ENCODE data around the gene NELL1.

NELL1 gene

DNA sequence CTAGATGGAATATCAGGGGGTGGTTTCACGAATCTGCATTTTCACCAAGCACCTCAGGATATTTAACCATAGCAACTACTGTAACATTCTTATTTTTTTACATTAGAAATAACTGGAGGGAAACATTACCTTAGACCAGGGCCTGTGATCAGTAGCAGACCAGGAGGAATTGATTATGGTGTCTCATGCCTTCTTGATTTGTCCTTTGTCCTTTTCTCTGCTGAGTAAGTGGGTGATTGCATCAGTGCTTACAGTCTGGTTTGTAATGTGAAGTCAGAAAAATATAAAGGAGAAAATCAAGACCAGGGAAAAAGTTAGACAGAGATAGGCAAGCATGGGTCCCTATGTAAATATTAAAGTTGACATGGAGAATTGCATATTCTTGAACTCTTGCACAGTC is 703.3 kb downstream of the NELL1 start:
- DNase-seq, result no peak

DNA sequence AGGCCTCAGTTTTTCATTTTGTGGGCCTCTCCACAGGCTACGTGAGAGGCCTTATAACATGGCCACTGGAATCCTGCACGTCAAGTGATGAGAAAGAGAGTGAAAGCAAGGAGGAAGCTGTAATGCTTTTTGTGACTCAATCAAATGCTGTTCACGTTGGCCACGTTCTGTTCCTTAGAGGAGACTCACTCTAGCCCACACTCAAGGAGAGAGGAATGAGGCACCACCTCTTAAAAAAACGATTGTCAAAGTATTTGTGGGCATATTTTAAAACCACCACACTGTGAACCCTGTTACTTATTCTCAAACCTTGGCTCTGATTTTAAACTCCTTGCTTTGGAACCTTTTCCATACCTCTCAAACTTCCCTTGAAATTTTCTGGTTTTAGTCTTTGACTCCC is 705.0 kb downstream of the NELL1 start:
- DNase-seq, result no peak

DNA sequence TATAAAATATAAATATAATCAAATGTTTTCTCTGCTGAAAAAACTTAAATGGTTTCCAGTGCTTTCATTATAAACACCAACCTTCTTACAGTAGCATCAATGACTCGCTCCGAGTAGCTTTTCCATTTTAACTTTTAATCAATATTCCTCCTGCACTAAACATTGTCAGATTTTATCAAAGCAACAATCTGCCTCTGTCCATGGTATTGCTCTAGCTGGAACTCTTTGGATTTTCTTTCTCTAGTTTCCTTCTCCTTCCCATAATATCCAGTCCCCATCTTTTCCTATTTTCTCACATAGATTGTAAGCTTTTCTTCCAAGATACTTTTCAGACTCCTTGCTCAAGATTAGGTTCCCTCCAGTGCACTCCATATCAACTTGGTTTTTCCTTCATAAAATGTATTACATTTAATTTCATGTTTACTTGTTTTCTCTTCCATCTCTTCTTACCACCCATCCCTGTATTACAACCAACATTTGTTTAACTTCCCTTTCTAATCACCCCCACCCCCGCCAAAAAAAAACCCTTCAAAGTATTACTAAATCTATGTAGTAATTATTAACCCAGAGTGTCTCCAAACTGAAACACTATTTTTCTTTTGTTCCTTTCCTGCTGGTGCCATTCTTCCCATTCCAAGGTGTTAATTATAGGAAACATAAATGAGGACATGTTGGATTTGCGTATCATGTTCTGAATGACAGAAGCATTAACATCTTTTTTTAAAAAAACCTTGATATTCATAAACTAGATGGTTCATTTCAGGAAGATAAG is 716.5 kb downstream of the NELL1 start:
- DNase-seq, result no peak

DNA sequence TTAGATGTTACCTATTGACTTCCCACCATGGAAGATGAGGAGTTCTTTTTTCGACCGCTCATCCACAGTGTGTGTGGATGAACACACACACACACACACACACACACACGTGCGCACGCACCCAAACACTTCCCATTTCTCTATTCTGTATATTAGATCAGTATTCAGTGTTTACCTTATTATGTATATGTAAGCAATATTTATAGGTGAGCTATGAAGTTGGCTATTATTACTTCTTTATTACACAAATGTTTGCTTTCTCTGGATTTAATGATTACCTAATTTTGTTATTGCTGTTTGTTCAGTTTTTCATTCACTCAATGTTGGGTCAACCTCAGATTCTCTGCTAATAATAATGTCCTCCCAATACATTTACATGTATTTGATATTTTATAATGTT is 721.0 kb downstream of the NELL1 start:
- no peak for DNase-seq

DNA sequence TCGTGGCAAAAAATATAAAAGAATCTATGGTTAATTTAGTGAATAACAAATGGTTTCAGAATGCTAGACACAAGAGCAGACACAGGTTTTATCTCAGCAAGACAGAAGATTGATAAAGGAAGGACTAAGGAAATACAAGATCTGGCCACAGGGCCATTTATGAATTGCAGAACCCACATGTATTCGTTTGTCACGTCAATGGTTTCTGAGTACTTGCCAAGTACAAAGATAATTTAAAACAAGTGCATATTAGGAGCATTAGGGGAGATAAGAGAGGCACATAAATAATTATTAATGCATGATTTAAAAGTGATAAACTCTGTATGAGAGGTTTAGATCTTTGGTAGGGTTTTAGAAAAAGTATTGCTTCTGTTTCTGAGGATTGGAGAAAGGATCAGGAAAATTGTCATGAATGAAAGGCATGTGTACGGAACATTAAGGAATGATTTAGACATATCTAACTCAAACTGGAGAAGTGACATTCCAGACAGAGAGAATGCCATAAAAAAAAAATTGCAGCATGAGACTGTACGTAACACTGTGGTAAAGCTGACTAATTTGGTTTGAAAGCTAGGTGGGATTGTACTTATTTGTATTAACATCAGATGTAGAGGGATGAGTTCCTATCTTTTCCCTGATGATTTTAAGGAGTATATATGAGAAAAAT is 727.1 kb downstream of the NELL1 start:
- no peak for DNase-seq

DNA sequence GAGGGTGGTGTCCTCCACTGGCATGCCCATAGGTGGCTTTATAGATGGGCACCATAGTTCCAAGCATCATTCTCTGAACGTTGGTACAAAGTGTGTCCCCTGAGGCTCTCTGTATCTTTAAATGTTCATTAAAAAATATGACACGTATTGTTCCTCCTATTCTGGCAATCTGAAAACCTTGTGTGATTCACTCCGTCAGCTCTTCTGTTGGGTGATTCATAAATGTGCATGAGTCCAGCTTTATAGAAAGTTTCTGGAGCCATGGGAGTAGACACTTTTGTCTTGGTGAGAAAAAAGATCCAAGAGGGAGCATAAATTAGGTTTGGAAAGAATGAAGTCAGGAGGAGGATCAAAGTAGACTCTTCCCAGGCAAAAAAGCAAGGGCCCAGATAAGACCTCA is 728.8 kb downstream of the NELL1 start:
- no peak for DNase-seq

DNA sequence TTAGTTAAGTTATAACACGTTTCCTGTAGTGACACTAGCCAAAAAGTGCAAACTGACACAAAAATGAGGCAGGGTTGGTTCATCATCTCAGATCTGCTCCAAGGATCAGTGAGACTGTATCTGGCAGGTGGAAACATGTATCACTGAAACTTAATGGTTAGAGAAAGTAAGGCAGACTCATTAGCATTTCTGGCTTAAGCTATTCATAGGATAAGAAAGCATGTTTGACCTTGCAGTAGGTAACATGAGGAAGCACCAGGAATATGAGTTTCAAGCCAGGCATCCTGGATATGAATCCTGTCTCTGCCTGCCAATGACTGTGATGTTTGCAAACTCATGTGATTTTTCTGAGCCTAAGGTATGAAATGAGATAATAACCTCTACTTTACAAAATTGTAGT is 732.1 kb downstream of the NELL1 start:
- DNase-seq, result no peak

DNA sequence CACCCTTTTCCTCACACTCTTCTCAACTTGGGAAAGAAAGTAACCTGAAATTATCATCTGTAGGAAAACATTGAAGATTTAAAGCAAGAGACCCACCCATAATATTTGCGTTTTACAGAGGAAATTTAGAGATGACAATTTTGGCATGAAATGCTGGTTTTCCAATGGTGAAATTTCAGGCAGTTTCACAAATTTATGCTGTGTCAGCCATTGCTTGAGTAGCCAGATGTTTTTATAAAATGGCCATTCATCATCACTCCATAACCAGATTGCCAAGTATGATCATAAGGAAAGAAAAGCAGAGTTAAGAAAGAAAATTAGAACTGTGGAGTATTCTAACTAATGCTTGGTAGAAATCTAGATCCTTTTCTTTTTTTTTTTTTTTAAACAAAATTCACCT is 732.9 kb downstream of the NELL1 start:
- no peak for DNase-seq

DNA sequence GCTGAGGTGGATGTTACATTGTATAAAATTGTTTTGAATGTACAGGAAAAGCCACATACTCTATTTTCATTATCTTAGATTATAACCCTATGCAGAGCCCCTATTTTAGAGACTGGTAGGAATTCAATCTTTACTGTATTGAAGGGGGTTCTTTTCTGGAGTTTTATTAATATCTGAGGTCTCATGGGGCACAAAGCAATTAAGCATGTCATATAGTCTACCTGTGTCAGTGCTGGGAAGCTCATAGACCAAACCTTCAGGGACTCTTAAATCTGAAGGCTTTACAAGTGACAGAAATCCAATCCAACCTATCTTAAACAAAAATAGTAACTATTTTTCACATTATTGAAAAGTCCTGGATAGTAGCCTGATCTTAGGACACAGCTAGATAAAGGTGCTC is 733.7 kb downstream of the NELL1 start:
- no peak for DNase-seq

DNA sequence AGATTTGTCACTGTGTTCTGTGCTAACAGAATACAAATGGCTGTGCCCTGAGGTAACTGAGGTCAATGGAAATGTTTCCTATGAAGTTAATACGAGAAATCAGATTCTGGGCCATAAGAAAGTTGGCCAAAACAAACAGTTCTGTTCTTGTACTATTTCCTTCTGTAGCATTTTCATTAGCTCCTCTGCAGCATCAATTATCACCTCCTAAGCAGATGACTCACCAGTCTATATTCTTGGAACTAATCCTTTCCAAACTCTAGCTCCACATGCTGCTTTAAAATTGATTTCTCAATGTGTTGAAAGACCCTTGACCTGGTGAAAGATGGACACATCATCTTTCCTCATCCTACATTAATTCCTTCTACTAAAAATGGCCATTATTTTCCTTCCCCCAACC is 736.0 kb downstream of the NELL1 start:
- no peak for DNase-seq

DNA sequence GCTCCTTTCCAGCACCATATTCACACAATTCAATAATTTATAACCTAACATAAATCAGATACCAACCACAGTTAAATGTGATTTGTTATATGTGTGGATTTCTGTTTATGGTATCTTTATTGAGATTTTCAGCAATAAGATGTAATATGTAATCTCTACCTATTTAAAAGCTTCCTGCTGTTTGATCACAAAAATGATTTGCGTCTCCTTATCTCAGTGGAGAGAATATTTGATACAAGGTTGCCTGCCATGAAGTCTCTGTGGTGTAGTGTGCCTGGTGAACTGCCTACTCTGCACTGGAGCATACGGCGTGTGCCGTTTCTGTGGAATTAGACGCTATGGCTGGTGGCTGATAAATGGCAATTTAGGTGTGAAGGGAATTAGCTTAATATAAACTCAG is 741.1 kb downstream of the NELL1 start:
- no peak for DNase-seq

DNA sequence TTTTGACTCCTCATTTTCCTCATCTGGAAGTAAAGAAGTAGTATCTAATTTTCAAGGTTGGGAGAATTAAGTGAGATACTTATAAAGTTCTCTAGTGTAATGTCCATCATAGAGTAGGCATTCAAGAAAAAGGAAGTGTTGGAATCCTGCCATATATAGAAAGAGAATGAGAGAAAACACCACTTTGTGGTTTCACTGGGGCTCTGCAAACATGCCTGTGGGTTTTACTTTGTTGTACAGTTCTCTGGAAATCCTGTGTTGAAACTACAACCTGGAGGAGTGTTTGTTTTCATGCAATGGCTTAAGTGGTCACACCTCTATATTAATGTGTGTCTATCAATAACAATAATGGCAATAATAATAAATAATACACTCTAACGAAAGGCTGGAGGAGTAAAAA is 741.7 kb downstream of the NELL1 start:
- DNase-seq, result no peak

DNA sequence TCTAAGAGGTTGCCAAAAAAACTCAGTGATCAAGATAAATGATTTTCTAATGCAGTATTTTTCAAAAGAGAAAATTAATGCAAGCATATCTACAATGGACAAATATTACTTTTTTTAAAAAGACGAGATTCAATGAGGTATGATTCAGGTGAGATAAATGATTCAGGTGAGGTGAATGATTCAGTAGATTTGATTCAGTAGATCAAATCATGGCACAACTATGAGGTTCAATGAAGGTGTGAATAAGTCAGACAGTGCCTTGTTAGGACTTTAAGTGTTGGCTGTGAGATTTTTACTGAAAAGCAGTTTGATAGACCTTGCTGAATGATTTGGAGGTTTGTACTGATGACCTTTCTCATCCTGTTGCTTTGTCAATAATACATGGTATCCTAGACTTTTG is 742.2 kb downstream of the NELL1 start:
- no peak for DNase-seq

DNA sequence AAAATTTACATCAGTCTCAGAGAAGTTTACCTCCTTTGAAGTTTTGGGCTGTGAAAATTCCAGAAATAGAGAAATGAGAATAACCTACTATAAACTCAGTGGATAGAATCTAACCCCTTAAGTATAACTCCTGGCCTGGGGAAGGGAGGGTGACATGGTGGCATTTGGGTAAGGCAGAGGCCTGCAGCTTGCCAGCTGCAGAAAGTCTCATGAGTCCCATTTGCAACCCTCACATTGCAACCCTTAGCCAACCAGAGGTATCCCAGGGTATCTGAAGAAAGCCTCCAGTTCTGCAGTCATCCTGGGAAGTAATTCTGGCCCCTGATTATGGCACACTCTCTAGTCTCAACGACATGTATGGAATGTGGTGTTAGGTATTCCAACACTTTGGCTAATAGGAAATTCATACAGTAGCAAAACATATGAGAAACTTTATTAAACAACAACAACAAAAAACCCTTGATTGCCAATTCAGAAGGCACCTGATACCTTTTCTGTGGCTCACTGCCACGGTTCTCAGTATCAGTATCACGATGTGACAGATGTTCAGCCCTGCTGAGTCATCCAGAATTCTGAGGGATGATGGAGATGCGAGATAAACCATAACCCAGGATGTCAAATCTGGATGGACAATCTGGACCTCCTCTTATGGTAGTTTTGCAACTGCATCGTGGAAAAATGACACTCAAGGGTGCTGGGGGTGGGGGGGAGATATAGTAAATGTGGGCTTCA is 743.4 kb downstream of the NELL1 start:
- no peak for DNase-seq

DNA sequence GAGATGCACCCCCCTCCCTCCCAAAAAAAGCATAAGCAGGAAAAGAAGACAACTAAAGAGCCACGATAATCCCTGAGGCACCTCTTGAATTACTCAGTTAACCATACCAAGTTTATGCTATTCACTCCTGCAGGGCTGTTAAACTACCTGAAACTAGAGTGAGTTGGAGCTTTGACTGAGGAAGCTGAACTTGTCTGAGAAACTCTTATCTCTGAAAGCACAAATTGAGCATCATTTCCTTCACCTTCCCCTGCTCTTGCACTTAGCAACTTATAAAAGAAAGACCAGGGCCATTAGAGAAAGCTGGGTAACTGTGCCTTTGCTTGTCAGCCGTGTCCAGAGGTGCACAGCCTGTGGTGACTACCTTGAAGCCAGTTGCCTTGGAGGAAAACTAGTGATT is 745.6 kb downstream of the NELL1 start:
- DNase-seq, result no peak

DNA sequence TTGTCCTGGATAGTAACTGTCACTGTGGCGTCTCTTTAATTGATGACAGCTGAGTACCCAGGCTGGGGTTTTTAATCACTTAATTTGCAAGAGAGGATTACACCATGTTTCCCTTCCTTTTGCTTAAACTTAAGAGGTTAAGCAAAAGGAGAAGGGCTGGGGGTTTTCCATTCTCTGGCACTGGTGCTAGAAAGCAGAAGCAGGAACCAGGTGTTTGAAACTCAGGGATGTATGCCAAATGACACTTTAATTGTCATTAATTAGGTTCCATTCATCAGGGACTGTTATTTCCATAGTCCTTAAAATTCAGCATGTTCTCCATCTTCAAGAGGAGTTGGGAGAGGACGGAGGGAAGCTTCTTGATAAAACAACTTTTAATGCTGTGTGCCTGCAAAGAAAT is 746.2 kb downstream of the NELL1 start:
- no peak for DNase-seq

DNA sequence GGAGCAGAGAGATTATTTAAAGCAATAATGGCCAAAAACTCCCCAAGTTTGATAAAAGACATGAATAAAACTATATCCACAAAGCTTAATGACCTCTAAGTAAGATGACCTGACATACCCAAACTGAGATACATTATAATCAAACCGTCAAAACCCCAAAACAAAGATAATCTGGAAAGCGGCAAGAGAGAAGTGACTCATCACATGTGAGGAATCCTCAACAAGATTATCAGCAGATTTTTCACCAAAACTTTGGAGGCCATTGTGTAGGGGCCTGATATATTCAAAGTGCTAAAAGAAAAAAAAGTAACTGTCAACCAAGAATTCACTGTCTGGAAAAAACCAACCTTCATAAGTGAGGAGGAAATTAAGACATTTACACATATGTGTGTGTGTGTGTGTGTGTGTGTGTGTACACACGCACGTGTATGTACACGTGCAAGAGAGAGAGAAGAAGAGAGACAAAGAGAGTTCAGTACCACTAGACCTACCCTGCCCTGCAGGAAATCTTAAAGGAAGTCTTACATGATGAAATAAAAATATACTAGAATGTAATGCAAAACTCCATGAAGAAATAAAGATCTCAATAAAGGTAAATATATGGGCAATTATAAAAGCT is 752.4 kb downstream of the NELL1 start:
- DNase-seq, result no peak

DNA sequence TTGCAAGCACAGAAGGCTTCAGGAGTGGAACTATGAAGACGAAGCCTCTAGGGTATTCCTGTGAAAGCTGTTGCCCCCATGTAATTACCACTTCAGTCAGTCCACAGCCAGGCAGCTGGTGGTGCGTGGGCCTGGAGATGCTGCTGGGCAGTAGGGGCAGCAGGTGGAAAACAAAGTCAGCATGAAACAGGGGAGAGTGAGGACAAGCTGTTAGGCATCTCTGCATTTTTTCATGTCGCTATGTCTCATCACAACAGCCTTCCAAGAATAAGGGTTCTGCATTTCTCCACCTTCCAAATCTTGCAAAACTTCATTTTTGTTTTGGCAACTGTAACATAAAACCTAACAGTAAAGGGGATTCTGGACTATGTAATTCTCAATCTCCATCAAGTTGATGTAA is 757.5 kb downstream of the NELL1 start:
- no peak for DNase-seq

DNA sequence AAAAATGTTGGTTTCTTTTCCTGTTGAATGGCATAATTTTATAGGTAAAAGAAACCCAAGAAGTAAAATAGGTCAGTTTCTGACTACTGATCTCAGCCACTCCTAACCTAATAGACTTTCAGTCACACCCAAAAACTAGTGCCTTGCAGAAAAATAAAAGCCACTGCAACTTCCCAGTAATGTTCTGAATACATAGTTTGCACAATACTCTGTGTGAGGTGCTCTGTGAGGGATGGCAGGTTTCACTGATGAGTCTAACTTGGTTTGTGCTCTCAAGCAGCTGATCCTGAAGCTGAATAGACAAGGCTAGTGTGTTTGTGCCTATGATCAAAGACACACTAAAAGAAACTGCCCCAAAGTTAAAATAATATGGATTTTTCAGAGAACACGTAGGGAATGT is 758.3 kb downstream of the NELL1 start:
- no peak for DNase-seq

DNA sequence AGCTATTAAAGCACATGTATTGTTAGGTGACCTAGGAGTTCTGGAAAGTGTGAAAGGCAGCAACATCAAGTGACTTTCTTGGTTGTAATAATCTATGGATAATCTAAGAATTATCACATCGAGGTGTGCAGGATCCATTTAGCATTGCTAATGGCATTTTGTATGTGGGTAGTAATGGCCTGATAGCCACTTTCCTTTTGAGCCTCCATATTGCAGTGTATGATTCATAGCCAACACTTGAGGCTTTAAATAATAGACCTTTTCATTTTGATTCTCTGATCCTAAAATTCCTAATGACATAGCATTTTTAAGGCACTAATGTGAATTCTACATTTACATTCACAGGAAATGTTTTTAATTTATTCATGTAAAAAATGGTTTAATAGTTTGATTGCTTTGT is 759.4 kb downstream of the NELL1 start:
- DNase-seq, result no peak

DNA sequence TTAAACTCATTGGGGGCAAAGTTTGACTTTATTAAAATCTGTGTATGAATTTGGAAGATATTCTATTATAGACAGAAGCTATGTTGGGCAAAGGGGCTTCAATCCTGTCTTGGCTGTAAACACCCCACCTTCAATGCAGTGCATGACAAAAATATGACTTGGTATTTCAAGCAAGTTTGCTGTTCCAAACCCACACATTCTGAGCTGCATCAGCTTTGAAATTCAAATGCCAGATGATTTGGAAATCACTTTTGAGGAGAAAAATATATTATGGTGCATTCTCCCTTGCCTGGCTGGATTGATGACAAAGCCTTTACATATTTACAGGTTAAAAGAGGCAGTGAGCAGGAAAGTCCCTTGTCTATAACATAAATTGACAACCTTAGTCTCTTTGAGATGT is 760.0 kb downstream of the NELL1 start:
- DNase-seq, result no peak

DNA sequence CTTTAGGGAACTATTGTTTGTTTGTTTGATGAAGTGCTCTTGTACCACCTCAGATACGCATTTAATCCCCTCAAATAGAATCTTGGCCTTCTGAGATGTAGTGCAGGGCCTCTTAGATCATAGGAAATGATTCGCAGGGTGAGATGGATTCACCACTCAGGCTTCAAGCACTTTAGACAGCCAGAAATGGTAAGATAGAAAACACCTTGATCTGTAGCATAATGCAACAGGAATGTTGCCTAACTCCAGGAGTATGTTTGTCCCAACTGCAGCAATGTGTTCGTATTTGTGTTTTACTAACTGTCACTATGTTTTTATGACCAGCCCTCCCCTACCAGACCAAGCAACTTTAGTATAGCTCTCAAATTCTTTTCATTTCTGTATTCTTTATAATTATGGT is 761.2 kb downstream of the NELL1 start:
- DNase-seq, result no peak

DNA sequence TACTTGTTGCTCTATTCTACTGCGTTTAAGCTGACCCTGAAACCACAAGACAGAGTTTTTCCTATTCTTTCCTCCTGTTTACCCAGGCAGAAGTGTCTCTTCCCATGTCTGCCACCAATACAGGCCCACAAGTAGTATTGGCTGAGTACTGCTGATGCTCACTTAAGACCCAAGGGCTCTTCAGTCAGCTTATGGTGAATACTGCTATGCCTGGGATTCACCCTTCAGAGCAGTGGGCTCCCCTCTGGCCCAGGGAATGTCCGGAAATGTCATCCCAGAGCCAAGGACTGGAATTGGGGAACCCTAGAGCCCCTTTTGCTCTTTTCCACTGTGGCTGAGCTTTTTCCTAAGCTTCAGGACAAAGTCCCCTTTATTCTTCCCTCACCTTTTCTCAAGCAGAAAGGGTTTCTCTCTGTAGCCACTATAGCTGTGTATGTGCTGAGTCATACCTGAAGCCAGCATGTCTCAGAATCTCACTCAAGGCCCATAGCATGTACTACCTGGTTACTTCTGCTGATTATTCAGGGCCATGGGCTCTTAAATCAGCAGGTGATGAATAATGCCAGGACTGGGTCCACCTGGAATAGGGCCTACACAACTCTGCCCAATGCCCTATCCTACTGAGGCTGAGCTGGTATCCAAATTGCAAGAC is 777.7 kb downstream of the NELL1 start:
- no peak for DNase-seq

Measured in NCI-H446 (cell line).